ENCODE measurements around the gene HIVEP1.

HIVEP1 gene

GRCh38 chr6:12051861-12052368, 39.8 kb downstream of the HIVEP1 start:
- DNase-seq = no peak

- DNase-seq = no peak
Measured at GRCh38 chr6:12058172-12058961, 46.3 kb downstream of the HIVEP1 start.

- no peak for DNase-seq
Measured at GRCh38 chr6:12060780-12061609, 48.9 kb downstream of the HIVEP1 start.

- no peak for DNase-seq
Measured at GRCh38 chr6:12062605-12063004, 50.5 kb downstream of the HIVEP1 start.

- no peak for DNase-seq
Measured at GRCh38 chr6:12064131-12064530, 52.0 kb downstream of the HIVEP1 start.

GRCh38 chr6:12064538-12065071, 52.5 kb downstream of the HIVEP1 start:
- DNase-seq = no peak

GRCh38 chr6:12065321-12066140, 53.4 kb downstream of the HIVEP1 start:
- no peak for DNase-seq

GRCh38 chr6:12066297-12066696, 54.2 kb downstream of the HIVEP1 start:
- DNase-seq = no peak

- DNase-seq = no peak
Measured at GRCh38 chr6:12068899-12069557, 56.9 kb downstream of the HIVEP1 start.

- DNase-seq = no peak
Measured at GRCh38 chr6:12069891-12070529, 57.9 kb downstream of the HIVEP1 start.

GRCh38 chr6:12071064-12071615, 59.0 kb downstream of the HIVEP1 start:
- no peak for DNase-seq

- no peak for DNase-seq
Measured at GRCh38 chr6:12075067-12075563, 63.0 kb downstream of the HIVEP1 start.

- DNase-seq = no peak
Measured at GRCh38 chr6:12077021-12077710, 65.1 kb downstream of the HIVEP1 start.

- no peak for DNase-seq
Measured at GRCh38 chr6:12078014-12078413, 65.9 kb downstream of the HIVEP1 start.

- no peak for DNase-seq
Measured at GRCh38 chr6:12081771-12082170, 69.7 kb downstream of the HIVEP1 start.

GRCh38 chr6:12082368-12082767, 70.3 kb downstream of the HIVEP1 start:
- DNase-seq = no peak

GRCh38 chr6:12083302-12083701, 71.2 kb downstream of the HIVEP1 start:
- DNase-seq = no peak

- DNase-seq = no peak
Measured at GRCh38 chr6:12083763-12084162, 71.7 kb downstream of the HIVEP1 start.

GRCh38 chr6:12084681-12085080, 72.6 kb downstream of the HIVEP1 start:
- DNase-seq = no peak

GRCh38 chr6:12088531-12088930, 76.4 kb downstream of the HIVEP1 start:
- no peak for DNase-seq

GRCh38 chr6:12090714-12091113, 78.6 kb downstream of the HIVEP1 start:
- no peak for DNase-seq
